SH-SY5Y (cell line): Measurements from ENCODE around the gene BDKRB2.

Experiments used
- GATA2 ChIP-seq: IDR thresholded peaks from 2 replicates; pipeline ENCODE4 v1.6.1; 2011; ENCODE audit warnings: mild to moderate bottlenecking, low read depth, low read length
- GATA3 ChIP-seq: IDR thresholded peaks from 2 replicates; pipeline ENCODE4 v1.6.1; 2011; ENCODE audit warnings: low read depth, mild to moderate bottlenecking, low read length, moderate library complexity

BDKRB2 gene

GRCh38 chr14:96184737-96185136 is 19.9 kb upstream of the BDKRB2 start:
- TF ChIP-seq GATA2 = no peak
- no peak for TF ChIP-seq GATA3

DNA sequence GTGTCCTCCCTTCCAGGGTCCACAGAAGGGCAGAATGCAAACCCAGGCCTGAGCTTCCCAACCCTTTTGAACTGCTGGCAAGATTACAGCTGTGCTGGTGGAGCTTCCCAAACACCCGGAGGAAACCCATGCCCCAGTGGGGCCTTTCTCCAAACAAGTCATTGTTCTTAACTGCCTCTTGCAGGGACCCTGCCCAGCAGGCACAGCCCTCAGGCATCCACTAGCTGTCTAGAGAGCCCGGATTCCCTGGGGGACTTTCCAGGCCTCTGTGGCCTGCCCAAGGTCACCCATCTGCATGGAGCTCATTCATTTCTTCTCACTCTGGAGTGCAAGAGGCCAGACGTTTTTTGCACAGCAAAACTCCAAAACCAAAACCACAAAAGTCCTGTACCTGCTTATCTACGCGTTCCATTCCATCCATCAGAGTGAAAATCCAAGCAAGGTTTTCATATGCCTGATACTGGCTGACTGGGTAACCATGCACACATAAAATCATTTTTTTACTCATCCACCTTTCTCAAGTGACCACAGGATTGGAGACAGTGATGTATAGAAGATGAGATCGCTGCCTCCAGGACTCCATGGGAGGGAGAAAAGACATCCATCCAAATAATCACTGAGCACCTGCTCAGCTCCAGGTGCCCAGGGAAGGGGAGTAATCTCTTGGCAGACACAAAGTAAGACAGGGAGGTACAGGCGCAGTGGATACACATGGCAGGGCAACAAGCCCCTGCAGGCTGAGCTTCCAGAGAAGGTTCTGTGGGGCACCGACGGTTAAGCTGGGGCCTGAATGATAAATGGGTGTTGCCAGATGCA is 17.2 kb upstream of the BDKRB2 start:
- TF ChIP-seq GATA2 (no peak), GATA3 (no peak)

DNA sequence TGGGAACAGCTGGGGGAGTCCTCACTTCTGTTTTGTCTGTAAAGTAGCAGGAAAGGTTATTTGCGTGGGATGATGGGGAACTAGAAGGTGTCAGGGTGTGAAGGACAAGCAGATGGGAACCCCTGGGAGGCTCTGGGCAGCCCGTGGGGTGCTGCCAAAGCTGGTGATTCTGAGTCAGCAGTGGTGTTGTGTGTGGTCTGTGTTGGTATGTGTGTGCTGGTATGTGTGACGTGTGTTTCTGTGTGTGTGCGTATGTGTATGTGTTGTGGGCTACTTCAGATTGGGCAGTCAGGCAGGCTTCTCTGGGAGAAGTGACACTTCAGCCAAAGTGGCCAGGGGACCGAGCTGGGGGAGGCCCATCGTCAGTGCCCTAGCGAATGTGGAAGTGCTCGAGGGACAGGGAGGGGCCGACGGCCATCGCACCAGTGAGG is 15.3 kb upstream of the BDKRB2 start:
- TF ChIP-seq GATA3 (no peak), GATA2 (no peak)

DNA sequence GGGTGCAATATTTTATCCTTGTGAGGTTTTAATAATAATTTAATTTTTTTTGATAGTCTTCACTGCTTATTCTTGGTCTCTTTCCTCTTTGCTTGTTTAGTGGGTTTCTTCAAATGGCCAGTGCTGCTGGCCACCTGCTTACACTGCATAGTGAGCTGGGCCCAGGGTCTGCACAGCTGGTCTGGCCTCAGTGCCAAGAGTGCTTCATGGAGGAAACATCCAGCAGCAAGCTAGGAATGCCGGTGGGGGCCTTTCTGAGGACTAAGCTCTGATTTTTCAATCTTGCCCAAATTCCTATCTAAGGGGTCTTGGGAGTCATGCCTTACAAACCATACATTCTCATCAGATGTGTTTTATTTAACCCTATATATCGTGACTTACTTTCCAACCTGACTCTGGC is 13.3 kb upstream of the BDKRB2 start:
- TF ChIP-seq GATA3 = no peak
- no peak for TF ChIP-seq GATA2

GRCh38 chr14:96191841-96192462 is 12.7 kb upstream of the BDKRB2 start:
- TF ChIP-seq GATA3 (no peak), GATA2 (no peak)

DNA sequence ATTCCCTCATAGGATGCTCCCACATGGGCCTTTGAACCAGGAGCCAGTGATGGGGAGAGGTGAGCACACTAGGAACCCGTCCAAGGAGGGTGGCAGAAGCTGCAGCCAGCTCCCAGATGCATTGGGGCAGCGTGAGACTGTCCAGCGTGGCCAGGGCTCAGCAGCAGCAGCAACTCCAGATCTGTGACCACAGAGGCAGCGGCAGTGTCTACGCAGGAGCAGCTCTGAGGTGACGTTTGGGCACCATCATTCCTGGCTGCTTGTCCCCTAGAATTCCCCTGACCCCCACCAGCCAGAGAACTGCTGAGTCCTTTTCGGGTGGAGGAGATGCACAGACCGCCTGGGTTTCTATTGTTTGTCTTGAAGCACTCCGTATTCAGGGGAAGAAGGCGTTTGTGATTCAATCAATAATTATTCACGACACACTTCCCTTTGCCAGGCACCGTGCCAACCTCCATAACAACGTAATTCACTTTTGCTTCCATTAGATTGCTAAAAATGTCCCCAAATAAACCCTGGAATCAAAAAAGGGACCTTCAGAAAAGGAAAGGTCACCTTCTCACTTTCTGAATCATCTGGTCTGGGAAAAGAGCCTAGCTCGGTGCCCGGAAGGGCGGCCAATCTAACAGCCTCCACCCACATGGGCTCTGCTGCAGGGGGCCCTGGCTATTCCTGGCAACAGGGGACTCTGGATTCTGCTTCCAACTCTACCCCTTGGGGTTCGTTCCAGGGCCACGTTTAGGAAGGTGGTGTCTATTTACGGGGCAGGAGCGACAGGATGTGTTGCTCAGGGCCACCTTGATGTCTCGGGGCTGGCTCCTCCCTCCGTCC is 11.4 kb upstream of the BDKRB2 start:
- TF ChIP-seq GATA2 (no peak), GATA3 (no peak)

GRCh38 chr14:96194262-96194656 is 10.4 kb upstream of the BDKRB2 start:
- TF ChIP-seq GATA3 (no peak), GATA2 (no peak)

DNA sequence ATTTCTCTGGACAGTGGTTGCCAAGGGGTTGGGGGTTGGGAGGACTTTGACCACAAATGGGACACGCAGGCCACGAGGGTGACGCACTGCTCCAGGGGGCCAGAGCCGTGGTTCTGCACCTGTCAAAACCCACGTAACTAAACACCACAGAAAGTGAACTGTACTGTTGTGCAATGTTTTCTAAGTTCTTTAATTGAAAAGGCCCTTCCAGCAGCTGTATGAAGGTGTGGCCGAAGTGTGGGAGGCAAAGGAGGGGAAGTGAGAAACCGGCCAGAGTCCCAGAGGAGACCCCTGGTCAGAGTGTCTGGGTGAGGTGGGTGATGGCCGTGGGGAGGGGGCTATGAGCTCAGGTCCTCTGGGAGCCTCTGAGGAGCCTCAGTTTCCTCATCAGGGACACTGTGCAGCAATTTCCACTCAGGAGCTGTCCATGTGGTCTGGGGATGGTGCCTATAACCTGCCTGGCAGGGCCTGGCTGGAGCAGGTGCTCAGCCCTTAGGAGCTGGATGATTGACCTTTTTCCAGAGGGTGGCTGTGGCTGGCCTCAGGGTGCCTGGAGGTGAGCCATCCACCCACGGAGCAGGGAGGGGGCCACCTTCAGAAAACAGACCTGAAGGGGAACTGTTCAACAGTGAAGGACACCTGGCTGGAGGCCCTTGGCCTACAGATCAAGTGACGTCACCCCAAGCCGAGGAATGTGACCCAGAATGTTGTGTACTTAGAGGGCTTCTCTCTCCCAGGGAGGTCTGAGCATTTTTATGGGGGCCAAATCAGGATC is 9.8 kb upstream of the BDKRB2 start:
- TF ChIP-seq GATA3 (no peak), GATA2 (no peak)

DNA sequence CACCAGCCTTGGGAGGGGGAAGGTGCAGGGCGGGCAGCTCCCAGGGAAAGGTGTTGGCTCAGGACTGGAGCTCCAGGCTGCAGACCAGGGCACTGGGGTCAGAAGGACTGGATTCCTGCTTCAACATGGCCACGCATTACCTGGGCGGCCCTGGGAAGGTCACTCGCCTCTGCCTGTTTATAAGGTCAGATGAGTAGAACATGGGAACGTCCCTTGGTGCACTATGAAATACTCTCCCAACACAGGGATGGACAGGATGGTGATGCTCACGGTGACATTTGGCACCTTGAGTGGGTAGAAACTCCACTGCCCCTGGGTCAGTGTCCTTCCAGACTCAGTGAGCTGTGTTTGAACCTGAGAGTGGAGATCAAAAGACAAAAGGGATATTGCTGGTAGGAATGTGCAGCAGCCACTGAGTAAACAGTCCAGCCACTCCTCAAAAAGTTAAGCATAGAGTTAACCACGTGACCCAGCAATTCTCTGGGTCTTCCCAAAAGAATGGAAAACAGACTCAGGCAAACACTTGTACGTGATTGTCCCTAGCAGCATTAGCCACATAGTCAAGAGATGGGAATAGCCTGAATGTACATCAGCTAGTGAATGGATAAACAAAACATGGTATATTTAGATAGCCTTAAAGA is 9.1 kb upstream of the BDKRB2 start:
- TF ChIP-seq GATA2 (no peak), GATA3 (no peak)

- TF ChIP-seq GATA3 (no peak), GATA2 (no peak)
Measured at GRCh38 chr14:96197163-96197852, 7.3 kb upstream of the BDKRB2 start.

DNA sequence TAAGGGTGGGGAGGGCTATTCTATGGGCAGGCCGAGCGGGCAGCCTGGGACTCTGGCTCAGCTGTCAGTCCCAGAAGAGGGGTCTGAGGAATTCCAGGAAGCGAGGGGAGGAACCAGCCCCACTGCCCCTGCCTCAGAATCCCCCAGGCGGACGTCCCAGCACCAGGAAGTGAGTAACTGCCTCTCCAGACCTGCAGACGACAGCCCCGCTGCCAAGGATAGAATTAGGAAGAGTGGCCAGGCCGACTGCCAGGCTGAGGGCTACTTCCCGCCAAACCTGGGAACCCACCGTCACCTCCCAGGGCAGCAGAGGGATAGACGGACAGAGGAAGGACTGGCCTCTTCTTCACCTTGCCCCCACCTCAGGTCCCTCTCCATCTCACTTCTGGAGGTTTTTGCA is 6.7 kb upstream of the BDKRB2 start:
- no peak for TF ChIP-seq GATA2
- no peak for TF ChIP-seq GATA3

DNA sequence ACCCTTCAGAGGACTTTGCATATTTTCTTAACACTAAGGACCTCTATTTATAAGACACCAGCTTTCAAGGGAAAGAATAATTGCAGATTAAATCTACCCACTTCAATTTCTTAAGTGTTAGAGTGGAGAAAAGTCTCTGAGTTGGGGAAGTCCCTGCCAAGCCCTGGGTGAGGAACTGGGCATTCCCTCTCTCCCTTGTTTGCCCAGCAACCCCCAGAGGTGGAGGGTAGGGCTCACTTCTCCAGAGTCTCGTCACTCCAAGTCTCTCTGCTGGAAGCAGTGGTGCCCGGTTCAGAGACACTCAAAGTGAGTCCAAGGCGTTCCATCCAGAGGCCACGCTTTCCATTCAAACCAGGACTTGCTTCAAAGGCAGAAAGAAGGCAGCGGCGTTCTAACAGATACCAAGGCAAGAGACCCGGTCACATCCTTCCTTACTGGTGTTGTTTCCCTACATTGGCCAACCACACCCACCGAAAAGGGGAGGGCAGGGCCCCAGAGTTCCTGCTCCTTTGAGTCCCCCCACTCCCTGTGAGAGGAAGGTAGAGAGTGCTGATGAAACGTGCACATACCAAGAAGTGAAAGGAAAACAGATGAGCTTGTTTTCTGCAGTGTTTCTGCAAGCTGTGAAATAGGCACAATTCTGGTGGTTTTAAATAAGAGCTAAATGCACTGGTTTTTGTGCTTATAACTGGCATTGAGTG is 6.1 kb upstream of the BDKRB2 start:
- TF ChIP-seq GATA2 (no peak), GATA3 (no peak)

DNA sequence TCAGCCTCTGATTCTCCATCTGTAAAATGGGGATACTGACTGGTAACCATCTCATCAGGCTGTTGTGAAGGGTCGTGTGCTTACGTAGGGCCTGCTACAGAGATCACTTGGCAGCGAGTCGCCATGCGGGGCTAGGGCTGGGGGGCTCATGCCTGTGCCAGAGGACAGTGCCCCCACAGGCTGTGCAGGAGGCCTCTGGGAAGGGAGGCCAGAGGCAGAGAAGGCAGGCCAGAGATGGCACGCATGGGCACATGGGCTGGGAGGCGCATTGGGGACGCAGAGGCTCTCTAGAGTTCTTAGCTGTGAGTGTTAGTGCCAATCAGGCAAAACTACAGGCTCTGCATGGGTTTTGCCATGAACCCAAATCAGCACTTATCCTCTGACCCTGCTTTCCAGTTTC is 3.5 kb upstream of the BDKRB2 start:
- TF ChIP-seq GATA3 (no peak), GATA2 (no peak)
